Activated CD8-positive, alpha-beta memory T cell treated with anti-CD3 and anti-CD28 coated beads for 36 hours (primary cell): Measurements from ENCODE around the gene SPACA4. TPM values are rescaled to one million over a fixed set of nuclear protein-coding genes. Genes with fewer than 3 reads are reported as not detected.

Experiments used
- CTCF ChIA-PET: fragments of 350-600 bp; sonication (Branson Sonifier 250); formaldehyde crosslinking; loops from one replicate; lab custom pipeline; 2021; ENCODE audit warnings: antibody characterized with exemption; lab: Charles Lee
- POLR2A ChIA-PET: fragments of 350-600 bp; sonication (Branson Sonifier 250); formaldehyde crosslinking; loops from one replicate; lab custom pipeline; 2021; ENCODE audit warnings: antibody characterized with exemption; lab: Charles Lee
- total RNA-seq, 2 experiments: library from RNA; stranded (reverse); gene quantifications; one replicate each; pipeline ENCODE4 v1.2.3, GENCODE V29; 2021

The SPACA4 gene
- total RNA-seq, 2 experiments from 2014 or later: not detected

GRCh38 chr19:48615231-48616040, 8.9 kb downstream of the SPACA4 start:
- CTCF ChIA-PET: interaction anchor here (1.0 to 1.4 kb wide), 2 partner anchors 8 to 320 kb away, joined by 3 to 5 read pairs; partner anchors contain the start of gene SPACA4
- POLR2A ChIA-PET: interaction anchor here (1.0 to 4.0 kb wide), 2 partner anchors 18 kb away, joined by 5 to 22 read pairs; no protein-coding TSS in a partner anchor

GRCh38 chr19:48616041-48616436, 9.5 kb downstream of the SPACA4 start:
- ChIA-PET POLR2A (interaction anchor here (1.0 to 4.0 kb wide), 3 partner anchors 15 to 19 kb away, joined by 3 to 22 read pairs (median 5); no protein-coding TSS in a partner anchor), CTCF (interaction anchor here (1.0 to 1.4 kb wide), 3 partner anchors 9 to 321 kb away, joined by 3 to 5 read pairs (median 4); partner anchors contain the start of gene SPACA4)

DNA sequence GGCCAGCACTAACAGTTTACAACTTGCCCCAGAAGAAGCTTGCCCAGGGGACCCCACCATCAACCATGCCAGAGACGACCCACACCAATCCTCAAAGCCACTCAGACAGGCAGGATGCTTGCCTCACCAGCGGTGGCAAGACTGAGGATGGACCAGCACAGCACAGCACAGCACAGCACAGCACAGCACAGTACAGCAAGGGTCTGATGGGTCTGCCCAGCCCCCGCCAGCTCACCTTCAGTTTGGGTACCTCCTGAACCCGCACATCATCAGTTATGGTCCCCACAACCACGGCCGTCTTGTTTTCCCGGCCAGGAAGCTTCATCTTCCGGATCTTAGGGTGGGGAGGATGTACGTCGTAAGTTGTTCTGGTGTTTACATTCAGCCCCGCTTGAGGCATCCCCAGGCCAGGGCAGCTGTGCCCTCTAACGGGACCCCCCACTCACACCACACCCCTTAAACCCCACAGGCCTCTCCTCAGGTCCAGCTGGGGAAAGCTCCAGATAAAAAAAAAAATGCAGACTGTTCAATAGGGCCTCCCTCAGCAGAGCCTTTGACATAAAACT, 10.0 kb downstream of the SPACA4 start:
- ChIA-PET POLR2A (interaction anchor here (1.0 to 4.0 kb wide), 3 partner anchors 15 to 19 kb away, joined by 3 to 22 read pairs (median 5); no protein-coding TSS in a partner anchor), CTCF (interaction anchor here (0.6 to 1.4 kb wide), 6 partner anchors 8 to 321 kb away, joined by 3 to 5 read pairs (median 4); partner anchors contain the start of gene SPACA4)

DNA sequence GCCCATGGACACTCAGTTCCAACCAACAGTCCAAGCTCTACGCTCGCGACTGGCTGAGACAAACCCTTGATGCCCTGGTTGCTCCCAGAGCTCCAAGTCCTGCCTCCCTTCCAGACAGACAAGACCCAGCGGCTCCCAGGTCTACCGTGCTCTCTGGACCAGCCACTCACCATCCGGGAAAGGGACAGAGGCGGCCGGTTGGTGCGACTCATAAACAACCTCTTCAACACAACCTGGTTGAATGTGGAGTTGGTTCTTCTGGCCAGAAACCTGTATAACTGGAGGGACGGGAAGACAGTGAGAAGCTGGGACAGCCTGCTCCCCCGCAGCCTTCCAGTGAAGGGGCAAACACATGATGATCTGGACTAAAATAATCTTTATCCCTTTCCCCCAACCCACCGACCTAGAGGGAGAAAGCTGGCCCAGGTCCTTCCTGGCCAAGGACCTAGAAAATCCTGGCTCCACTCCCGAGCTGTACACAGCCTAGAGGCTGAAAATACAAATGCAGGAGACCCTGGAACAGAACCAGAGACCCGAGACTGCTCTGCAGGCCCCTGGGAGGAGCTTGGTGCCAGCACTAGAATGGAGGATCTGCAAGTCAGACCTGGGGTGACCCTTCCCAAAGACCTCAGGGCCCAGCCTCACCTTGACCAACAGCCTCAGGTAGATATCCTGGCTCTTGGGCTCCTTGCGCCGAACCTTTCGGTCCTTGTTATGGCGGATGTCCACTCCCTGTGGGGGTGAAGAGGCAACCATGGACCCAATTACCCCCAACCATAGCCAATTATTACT, 10.8 kb downstream of the SPACA4 start:
- CTCF ChIA-PET: interaction anchor here (0.9 to 1.3 kb wide), 3 partner anchors 9 to 225 kb away, joined by 3 to 4 read pairs (median 4); no protein-coding TSS in a partner anchor
- POLR2A ChIA-PET: interaction anchor here (0.5 to 4.0 kb wide), 5 partner anchors 14 to 869 kb away, joined by 3 to 22 read pairs (median 3); no protein-coding TSS in a partner anchor

DNA sequence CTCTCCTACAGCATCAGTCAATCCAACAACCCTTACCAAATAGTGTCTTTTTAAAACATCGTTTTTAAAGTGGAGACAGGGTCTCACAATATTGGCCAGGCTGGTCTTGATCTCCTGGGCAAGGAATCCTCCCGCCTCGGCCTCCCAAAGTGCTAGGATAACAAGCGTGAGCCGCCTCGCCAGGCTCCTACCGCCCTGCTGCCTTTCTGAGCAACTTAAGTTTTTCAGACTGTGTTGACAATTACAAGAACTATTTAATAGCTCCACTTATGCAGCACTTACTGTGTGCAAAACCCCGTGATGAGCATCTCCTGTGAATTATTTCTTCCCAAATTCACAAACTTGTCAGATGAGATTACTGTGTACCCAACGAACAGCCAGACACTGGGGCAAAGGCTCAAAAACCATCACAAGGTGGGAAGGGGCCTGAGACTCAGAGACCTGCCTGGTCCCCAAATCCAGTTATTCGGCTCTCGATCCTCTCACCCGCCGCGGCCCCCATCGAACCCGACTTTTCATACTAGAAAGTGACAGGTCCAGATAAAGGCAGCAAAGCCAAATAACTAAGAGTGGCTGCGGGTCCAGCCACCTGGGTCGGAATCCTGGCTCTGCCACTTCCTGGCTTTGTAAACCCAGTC, 11.9 kb downstream of the SPACA4 start:
- ChIA-PET POLR2A (interaction anchor here (0.5 to 4.0 kb wide), 10 partner anchors 8 to 870 kb away, joined by 3 to 22 read pairs (median 4); partner anchors contain the start of genes DBP, SYNGR4 and TMEM143), CTCF (interaction anchor here (1.0 kb wide), 1 partner anchor 16 kb away, joined by 6 read pairs; no protein-coding TSS in a partner anchor)

- POLR2A ChIA-PET: interaction anchor here (0.5 to 4.0 kb wide), 10 partner anchors 9 to 255 kb away, joined by 3 to 22 read pairs (median 4); partner anchors contain the start of genes DBP, SYNGR4 and TMEM143
Observed at GRCh38 chr19:48618916-48619691, 12.6 kb downstream of the SPACA4 start, which contains the start of the genes RPL18 and SPHK2. RPL18 (minus strand) TSS chr19:48619178; CDS start chr19:48619143, 35 bp downstream. SPHK2 (plus strand) TSS chr19:48619506; CDS start chr19:48620515, 1,009 bp downstream.

GRCh38 chr19:48619692-48620585, 13.4 kb downstream of the SPACA4 start:
- POLR2A ChIA-PET: interaction anchor here (0.5 to 4.0 kb wide), 7 partner anchors 10 to 288 kb away, joined by 3 to 22 read pairs (median 4); partner anchors contain the start of gene DBP

More at GRCh38 chr19:48618916-48619691, 12.6 kb downstream of the SPACA4 start, which contains the start of the genes RPL18 and SPHK2:
- CTCF ChIA-PET: interaction anchor here (1.0 kb wide), 1 partner anchor 15 kb away, joined by 6 read pairs; no protein-coding TSS in a partner anchor

GRCh38 chr19:48623556-48624066, 17.1 kb downstream of the SPACA4 start:
- ChIA-PET CTCF (interaction anchor here (0.7 kb wide), 1 partner anchor 350 kb away, joined by 3 read pairs; no protein-coding TSS in a partner anchor), POLR2A (interaction anchor here (1.3 kb wide), 3 partner anchors 9 to 13 kb away, joined by 4 to 5 read pairs (median 4); partner anchors contain the start of gene DBP)

More at GRCh38 chr19:48619692-48620585, 13.4 kb downstream of the SPACA4 start:
- CTCF ChIA-PET: interaction anchor here (1.0 kb wide), 1 partner anchor 14 kb away, joined by 6 read pairs; no protein-coding TSS in a partner anchor

GRCh38 chr19:48624067-48624594, 17.6 kb downstream of the SPACA4 start:
- CTCF ChIA-PET: no interaction called here

DNA sequence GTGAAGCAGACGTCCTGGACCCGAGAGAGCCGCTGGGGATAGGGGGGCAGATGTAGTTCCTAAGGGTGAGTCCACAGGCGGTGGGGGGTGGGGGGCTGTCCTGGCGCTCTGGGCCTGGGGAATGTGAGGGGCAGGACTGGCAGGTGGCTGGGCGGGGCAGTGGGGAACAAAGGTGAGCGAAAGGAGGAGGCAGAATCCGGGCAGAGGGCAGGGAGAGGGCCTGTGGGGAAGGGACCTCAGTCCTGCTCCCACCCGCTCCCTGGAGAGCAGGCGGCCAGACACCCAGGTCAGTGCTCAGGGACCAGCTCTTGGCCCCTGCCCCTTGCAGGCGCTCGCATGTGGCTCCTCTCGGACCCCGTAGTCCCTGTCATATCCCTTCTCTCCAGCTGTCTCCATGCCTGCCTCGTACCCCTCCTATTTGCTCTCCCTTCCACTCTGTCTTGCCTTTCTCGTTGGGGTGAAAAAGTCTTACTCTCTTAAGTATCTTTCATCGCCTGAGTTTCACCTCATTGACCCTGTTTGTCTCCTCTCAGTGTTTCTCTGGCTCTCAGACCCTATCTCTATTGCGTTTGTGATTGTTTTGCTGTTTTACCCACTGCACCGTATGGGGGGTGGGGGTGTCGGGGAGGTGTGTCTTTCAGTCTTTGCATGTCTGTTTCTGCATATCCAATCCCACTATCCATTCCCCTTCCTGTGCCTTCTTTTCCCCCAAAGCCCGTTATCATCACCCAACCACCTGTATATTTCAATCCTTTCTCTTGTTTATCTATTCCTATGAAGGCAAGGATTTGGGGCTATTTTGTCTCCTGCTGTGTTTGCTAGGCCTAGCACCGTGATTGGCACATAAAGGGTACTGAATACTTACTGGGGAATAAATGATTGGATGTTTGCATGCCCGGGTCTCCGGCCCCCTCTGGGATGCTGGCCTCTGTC, 18.5 kb downstream of the SPACA4 start:
- POLR2A ChIA-PET: no interaction called here
- CTCF ChIA-PET: no interaction called here

More at GRCh38 chr19:48624067-48624594, 17.6 kb downstream of the SPACA4 start:
- POLR2A ChIA-PET: interaction anchor here (1.3 kb wide), 3 partner anchors 9 to 13 kb away, joined by 4 to 5 read pairs (median 4); partner anchors contain the start of gene DBP

DNA sequence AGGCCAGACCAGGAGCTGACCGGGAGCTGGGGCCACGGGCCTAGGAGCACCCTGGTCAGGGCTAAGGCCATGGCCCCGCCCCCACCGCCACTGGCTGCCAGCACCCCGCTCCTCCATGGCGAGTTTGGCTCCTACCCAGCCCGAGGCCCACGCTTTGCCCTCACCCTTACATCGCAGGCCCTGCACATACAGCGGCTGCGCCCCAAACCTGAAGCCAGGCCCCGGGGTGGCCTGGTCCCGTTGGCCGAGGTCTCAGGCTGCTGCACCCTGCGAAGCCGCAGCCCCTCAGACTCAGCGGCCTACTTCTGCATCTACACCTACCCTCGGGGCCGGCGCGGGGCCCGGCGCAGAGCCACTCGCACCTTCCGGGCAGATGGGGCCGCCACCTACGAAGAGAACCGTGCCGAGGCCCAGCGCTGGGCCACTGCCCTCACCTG, 19.4 kb downstream of the SPACA4 start:
- POLR2A ChIA-PET: no interaction called here
- CTCF ChIA-PET: no interaction called here

GRCh38 chr19:48627201-48627864, 20.8 kb downstream of the SPACA4 start:
- POLR2A ChIA-PET: no interaction called here
- CTCF ChIA-PET: no interaction called here

DNA sequence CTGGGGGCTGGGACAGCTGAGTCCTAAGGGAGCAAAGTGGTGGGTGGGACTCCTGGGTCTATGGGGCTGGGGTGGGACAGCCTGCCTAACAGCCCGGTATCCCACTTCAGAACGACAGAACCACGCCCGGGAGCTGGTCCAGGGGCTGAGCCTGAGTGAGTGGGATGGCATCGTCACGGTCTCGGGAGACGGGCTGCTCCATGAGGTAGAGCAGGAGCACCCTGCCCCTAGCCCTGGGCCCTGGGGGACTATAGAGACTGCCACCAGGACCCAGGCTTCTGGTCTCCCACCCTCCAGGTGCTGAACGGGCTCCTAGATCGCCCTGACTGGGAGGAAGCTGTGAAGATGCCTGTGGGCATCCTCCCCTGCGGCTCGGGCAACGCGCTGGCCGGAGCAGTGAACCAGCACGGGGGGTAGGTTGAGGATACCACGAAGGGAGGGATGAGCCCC, 21.3 kb downstream of the SPACA4 start:
- ChIA-PET POLR2A (interaction anchor here (0.6 kb wide), 1 partner anchor 734 kb away, joined by 4 read pairs; the partner anchor contains the start of gene TEAD2), CTCF (no interaction called here)
